NCI-H524 treated with DMSO at 0.1 percent for 48 hours (cell line): ENCODE data around the gene NOS2.
"Not testable (repeated sequence)": the region's sequence is repeated elsewhere in the genome, so short reads cannot be mapped to it uniquely, and the experiment has no call there.

Source experiments
- DNase-seq: peaks from one replicate; lab custom pipeline; 2025; lab: John Stamatoyannopoulos, UW

The NOS2 gene

GRCh38 chr17:27800522-27800921, at the start of gene NOS2:
NOS2 (minus strand) TSS chr17:27800529; CDS start chr17:27798809, 1,720 bp downstream.
- DNase-seq, result no peak

- no peak for DNase-seq
Observed at GRCh38 chr17:27849474-27850185, 49.3 kb upstream of the NOS2 start.

- no peak for DNase-seq
Observed at GRCh38 chr17:27848931-27849330, 48.6 kb upstream of the NOS2 start.

GRCh38 chr17:27846808-27847307, 46.5 kb upstream of the NOS2 start:
- not testable (repeated sequence) for DNase-seq

- no peak for DNase-seq
Observed at GRCh38 chr17:27846042-27846655, 45.8 kb upstream of the NOS2 start.

- no peak for DNase-seq
Observed at GRCh38 chr17:27845264-27846041, 45.1 kb upstream of the NOS2 start.

- DNase-seq, result no peak
Observed at GRCh38 chr17:27840688-27841087, 40.4 kb upstream of the NOS2 start.

GRCh38 chr17:27840406-27840678, 40.0 kb upstream of the NOS2 start:
- not testable (repeated sequence) for DNase-seq

- DNase-seq, result not testable (repeated sequence)
Observed at GRCh38 chr17:27839571-27840405, 39.5 kb upstream of the NOS2 start.

GRCh38 chr17:27838607-27839006, 38.3 kb upstream of the NOS2 start:
- not testable (repeated sequence) for DNase-seq

- DNase-seq, result not testable (repeated sequence)
Observed at GRCh38 chr17:27837769-27838168, 37.4 kb upstream of the NOS2 start.

- DNase-seq, result no peak
Observed at GRCh38 chr17:27836651-27837050, 36.3 kb upstream of the NOS2 start.

- DNase-seq, result no peak
Observed at GRCh38 chr17:27834571-27834970, 34.2 kb upstream of the NOS2 start.

GRCh38 chr17:27832831-27833230, 32.5 kb upstream of the NOS2 start:
- no peak for DNase-seq

- DNase-seq, result not testable (repeated sequence)
Observed at GRCh38 chr17:27829888-27830287, 29.6 kb upstream of the NOS2 start.

GRCh38 chr17:27829143-27829711, 28.9 kb upstream of the NOS2 start:
- DNase-seq, result not testable (repeated sequence)

- DNase-seq, result no peak
Observed at GRCh38 chr17:27825459-27825858, 25.1 kb upstream of the NOS2 start.

- no peak for DNase-seq
Observed at GRCh38 chr17:27824745-27825144, 24.4 kb upstream of the NOS2 start.

- no peak for DNase-seq
Observed at GRCh38 chr17:27824176-27824715, 23.9 kb upstream of the NOS2 start.

GRCh38 chr17:27822108-27822507, 21.8 kb upstream of the NOS2 start:
- not testable (repeated sequence) for DNase-seq

GRCh38 chr17:27821318-27821717, 21.0 kb upstream of the NOS2 start:
- no peak for DNase-seq
